ENCODE results near the gene IL12B. TPM values are rescaled to one million over a fixed set of nuclear protein-coding genes. Genes with fewer than 3 reads are reported as not detected.

Gene IL12B
- total RNA-seq, 1 experiment from 2014 or later = not detected

DNA sequence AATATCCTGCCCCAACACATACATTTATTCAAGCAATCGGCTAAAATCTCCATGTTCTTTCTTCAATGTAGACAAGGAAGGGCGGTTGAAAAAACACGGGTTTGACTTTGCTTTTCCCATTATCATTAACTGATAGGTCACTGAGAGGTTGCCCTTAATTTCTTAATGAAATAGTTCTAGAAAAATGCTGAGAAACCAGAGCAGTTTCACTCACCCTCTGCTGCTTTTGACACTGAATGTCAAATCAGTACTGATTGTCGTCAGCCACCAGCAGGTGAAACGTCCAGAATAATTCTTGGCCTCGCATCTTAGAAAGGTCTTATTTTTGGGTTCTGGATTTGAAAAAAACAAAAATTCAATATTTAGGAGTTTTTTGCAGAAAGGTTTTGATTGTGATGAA, 8.1 kb downstream of the IL12B start:
- BruUV-seq (replicated peaks) = no TSS peak
- DNase-seq (ENCODE audit: low read depth, low spot score) (no peak), ATAC-seq (no peak)
- CTCF ChIA-PET = no interaction called here
- H3K27me3 ChIP-seq (ENCODE audit: control insufficient read depth, insufficient read depth, low read length) = peaks cover 5% of the 10 kb centered on the region; the same call in 1 of the 2 replicates
- in situ Hi-C loops (cut with HindIII; ENCODE audit: low pct_unique_long_range_greater_than_20kb, low sequenced_read_pairs) (no loop called here), intact Hi-C loops (cut with micrococcal nuclease; ENCODE audit: unreplicated experiment) (loop anchor here (10.0 kb wide), 1 partner anchor 593 kb away; the partner anchor contains the start of gene ADRA1B)
- H3K4me3 ChIP-seq (ENCODE audit: low read depth in 2 of 2, low read length in 2 of 2) = no peak overlapping the region
- H3K4me1 ChIP-seq (ENCODE audit: control insufficient read depth, insufficient read depth, low read length) = no peaks in the 10 kb centered on the region
- no peak overlapping the region for H3K27ac ChIP-seq (ENCODE audit: low read length)
- H3K9me3 ChIP-seq (ENCODE audit: control insufficient read depth, insufficient read depth, low read depth, low read length) = no peaks in the 10 kb centered on the region
- H3K36me3 ChIP-seq (ENCODE audit: control insufficient read depth, insufficient read depth, low read length) = no peaks in the 10 kb centered on the region
- POLR2A ChIA-PET = no interaction called here
- TF ChIP-seq SIN3A (IDR thresholded peaks at IDR 0.05; ENCODE audit: borderline replicate concordance, insufficient read depth, low read depth, low read length) (no peak), CTCF (IDR thresholded peaks at IDR 0.05) (no peak), POLR2AphosphoS5 (IDR thresholded peaks at IDR 0.05; ENCODE audit: low read depth, low read length) (no peak), TCF7L2 (IDR thresholded peaks at IDR 0.05; ENCODE audit: low read depth, low read length) (no peak)
- TF ChIP-seq, protein P1, sequence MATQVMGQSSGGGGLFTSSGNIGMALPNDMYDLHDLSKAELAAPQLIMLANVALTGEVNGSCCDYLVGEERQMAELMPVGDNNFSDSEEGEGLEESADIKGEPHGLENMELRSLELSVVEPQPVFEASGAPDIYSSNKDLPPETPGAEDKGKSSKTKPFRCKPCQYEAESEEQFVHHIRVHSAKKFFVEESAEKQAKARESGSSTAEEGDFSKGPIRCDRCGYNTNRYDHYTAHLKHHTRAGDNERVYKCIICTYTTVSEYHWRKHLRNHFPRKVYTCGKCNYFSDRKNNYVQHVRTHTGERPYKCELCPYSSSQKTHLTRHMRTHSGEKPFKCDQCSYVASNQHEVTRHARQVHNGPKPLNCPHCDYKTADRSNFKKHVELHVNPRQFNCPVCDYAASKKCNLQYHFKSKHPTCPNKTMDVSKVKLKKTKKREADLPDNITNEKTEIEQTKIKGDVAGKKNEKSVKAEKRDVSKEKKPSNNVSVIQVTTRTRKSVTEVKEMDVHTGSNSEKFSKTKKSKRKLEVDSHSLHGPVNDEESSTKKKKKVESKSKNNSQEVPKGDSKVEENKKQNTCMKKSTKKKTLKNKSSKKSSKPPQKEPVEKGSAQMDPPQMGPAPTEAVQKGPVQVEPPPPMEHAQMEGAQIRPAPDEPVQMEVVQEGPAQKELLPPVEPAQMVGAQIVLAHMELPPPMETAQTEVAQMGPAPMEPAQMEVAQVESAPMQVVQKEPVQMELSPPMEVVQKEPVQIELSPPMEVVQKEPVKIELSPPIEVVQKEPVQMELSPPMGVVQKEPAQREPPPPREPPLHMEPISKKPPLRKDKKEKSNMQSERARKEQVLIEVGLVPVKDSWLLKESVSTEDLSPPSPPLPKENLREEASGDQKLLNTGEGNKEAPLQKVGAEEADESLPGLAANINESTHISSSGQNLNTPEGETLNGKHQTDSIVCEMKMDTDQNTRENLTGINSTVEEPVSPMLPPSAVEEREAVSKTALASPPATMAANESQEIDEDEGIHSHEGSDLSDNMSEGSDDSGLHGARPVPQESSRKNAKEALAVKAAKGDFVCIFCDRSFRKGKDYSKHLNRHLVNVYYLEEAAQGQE (IDR thresholded peaks at IDR 0.05; ENCODE audit: insufficient read depth in 1 of 2, low read depth in 2 of 2, low read length in 1 of 2) = no peak

GRCh38 chr5:159319832-159320231, 10.5 kb downstream of the IL12B start:
- DNase-seq (ENCODE audit: low read depth, low spot score) (no peak), ATAC-seq (no peak)
- Histone ChIP-seq H3K4me1 (ENCODE audit: control insufficient read depth, insufficient read depth, low read length) (no peaks in the 10 kb centered on the region), H3K9me3 (ENCODE audit: control insufficient read depth, insufficient read depth, low read depth, low read length) (no peaks in the 10 kb centered on the region), H3K27ac (ENCODE audit: low read length) (no peak overlapping the region), H3K4me3 (ENCODE audit: low read depth in 2 of 2, low read length in 2 of 2) (no peak overlapping the region), H3K36me3 (ENCODE audit: control insufficient read depth, insufficient read depth, low read length) (no peaks in the 10 kb centered on the region), H3K27me3 (ENCODE audit: control insufficient read depth, insufficient read depth, low read length) (peaks cover 3% of the 10 kb centered on the region; the same call in 1 of the 2 replicates)
- ChIA-PET CTCF (no interaction called here), POLR2A (no interaction called here)
- in situ Hi-C loops (cut with HindIII; ENCODE audit: low pct_unique_long_range_greater_than_20kb, low sequenced_read_pairs) = no loop called here
- TF ChIP-seq POLR2AphosphoS5 (IDR thresholded peaks at IDR 0.05; ENCODE audit: low read depth, low read length) (no peak), SIN3A (IDR thresholded peaks at IDR 0.05; ENCODE audit: borderline replicate concordance, insufficient read depth, low read depth, low read length) (no peak), TCF7L2 (IDR thresholded peaks at IDR 0.05; ENCODE audit: low read depth, low read length) (no peak), CTCF (IDR thresholded peaks at IDR 0.05) (no peak)
- TF ChIP-seq, protein P1 (IDR thresholded peaks at IDR 0.05; ENCODE audit: insufficient read depth in 1 of 2, low read depth in 2 of 2, low read length in 1 of 2) = no peak
- BruUV-seq (replicated peaks) = no TSS peak
- intact Hi-C loops (cut with micrococcal nuclease; ENCODE audit: unreplicated experiment) = loop anchor here (10.0 kb wide), 1 partner anchor 595 kb away; the partner anchor contains the start of gene ADRA1B

Data from Panc1 (cell line).